Left lung (tissue), 14 donors: ENCODE data around the gene CIB1. TPM values are rescaled to one million over a fixed set of nuclear protein-coding genes. Genes with fewer than 3 reads are reported as not detected.
"Not testable (repeated sequence)": the region's sequence is repeated elsewhere in the genome, so short reads cannot be mapped to it uniquely, and the experiment has no call there.

Experiments
- ATAC-seq: fragments of 200-7000 bp; cut with Tn5 transposase; one replicate; pipeline ENCODE4 v1.9.1; 2020; ENCODE audit warnings: moderate library complexity
- DNase-seq, 4 donors: peaks; one replicate each; pipeline ENCODE4 v3.0.0-alpha.2; 2013 to 2020
- H3K27ac ChIP-seq, 2 donors: fragments of 200-600 bp; sonication (generic) in 1 of 2; one replicate each; pipeline versions ENCODE4 v1.5.0 to v1.8.0; 2020 to 2021
- H3K27me3 ChIP-seq, 2 donors: fragments of 200-600 bp; sonication (generic) in 1 of 2; one replicate each; pipeline versions ENCODE4 v1.5.0 to v1.8.0; 2020 to 2021
- H3K36me3 ChIP-seq, 2 donors: fragments of 200-600 bp; sonication (generic) in 1 of 2; one replicate each; pipeline versions ENCODE4 v1.5.0 to v1.8.0; 2020 to 2021
- H3K4me1 ChIP-seq, 2 donors: fragments of 200-600 bp; one replicate each; pipeline ENCODE4 v1.8.0; 2021
- H3K4me3 ChIP-seq, 2 donors: fragments of 200-600 bp; sonication (generic) in 1 of 2; one replicate each; pipeline versions ENCODE4 v1.5.0 to v1.8.0; 2020 to 2021; ENCODE audit warnings: mild to moderate bottlenecking in 1 of 2
- H3K9me3 ChIP-seq, 2 donors: fragments of 200-600 bp; sonication (generic) in 1 of 2; one replicate each; pipeline versions ENCODE4 v1.5.0 to v1.8.0; 2020 to 2021
- intact Hi-C, 2 donors: fragments of 100-400 bp; cut with DNase I; formaldehyde crosslinking; loops; one replicate each; pipeline versions ENCODE4 v1.11.2 to v1.14.2; 2022
- long read RNA-seq, 12 donors: library from polyadenylated mRNA in 2 of 12; unstranded in 2 of 12; transcript quantifications; one replicate each; pipeline ENCODE4 v2.0.0 and lab custom pipeline, GENCODE V29; 2019 to 2026
- polyA plus RNA-seq, 6 donors: library from polyadenylated mRNA; unstranded; fragments of 120-200 nt; gene quantifications; one replicate each; pipeline ENCODE4 v1.2.1, GENCODE V29; 2013; ENCODE audit not compliant: insufficient read length in 6 of 6
- total RNA-seq, 2 donors: library from RNA; stranded (reverse); fragmentation: NEBNext Ultra II Directional; extraction: Animal tissue kit (Norgen Biotek cat#: 25700); gene quantifications; one replicate each; pipeline ENCODE4 v1.2.1, GENCODE V29; 2021
- TF ChIP-seq, protein P1 (sequence below), 2 donors: fragments of 200-600 bp; sonication (generic) in 1 of 2; IDR thresholded peaks; one replicate each; pipeline versions ENCODE4 v1.5.0 to v1.8.0; 2021; ENCODE audit warnings: antibody characterized with exemption in 2 of 2
- donor health status: DM: no; HTN: yes; CAD: no.
- donor health status: DM: no; HTN: no; CAD: no.

Gene CIB1
- 10 to 100 TPM; 76.2 to 84.6 TPM for total RNA-seq
- polyA plus RNA-seq = 10 to 100 TPM; 43.4 to 56.9 (median 50.0) TPM
- long read RNA-seq, donor 1, transcript CIB1-201 (7 exons, 1,247 nt) = major isoform, 44 of 66 reads
- long read RNA-seq, donor 1, partial matches to known transcripts = 21 of 66 reads
- long read RNA-seq, donor 1, other reads (novel, unspliced or antisense) = 0 of 66 reads
- long read RNA-seq, donor 2, transcript CIB1-201 (7 exons, 1,247 nt) = major isoform, 30 of 44 reads
- long read RNA-seq, donor 2, partial matches to known transcripts = 14 of 44 reads
- long read RNA-seq, donor 2, other reads (novel, unspliced or antisense) = 0 of 44 reads
- long read RNA-seq, donor 3, transcript CIB1-201 (7 exons, 1,247 nt) = major isoform, 25 of 25 reads
- long read RNA-seq, donor 3, partial matches to known transcripts = 0 of 25 reads
- long read RNA-seq, donor 3, other reads (novel, unspliced or antisense) = 0 of 25 reads
- long read RNA-seq, donor 4, transcript CIB1-201 (7 exons, 1,247 nt) = major isoform, 150 of 167 reads
- long read RNA-seq, donor 4, partial matches to known transcripts = 2 of 167 reads
- long read RNA-seq, donor 4, other reads (novel, unspliced or antisense) = 15 of 167 reads
- long read RNA-seq, donor 5, transcript CIB1-201 (7 exons, 1,247 nt) = major isoform, 35 of 49 reads
- long read RNA-seq, donor 5, partial matches to known transcripts = 13 of 49 reads
- long read RNA-seq, donor 5, other reads (novel, unspliced or antisense) = 0 of 49 reads
- long read RNA-seq, donor 6, transcript CIB1-201 (7 exons, 1,247 nt) = major isoform, 26 of 46 reads
- long read RNA-seq, donor 6, partial matches to known transcripts = 20 of 46 reads
- long read RNA-seq, donor 6, other reads (novel, unspliced or antisense) = 0 of 46 reads
- long read RNA-seq, donor 7, transcript CIB1-201 (7 exons, 1,247 nt) = major isoform, 18 of 18 reads
- long read RNA-seq, donor 7, partial matches to known transcripts = 0 of 18 reads
- long read RNA-seq, donor 7, other reads (novel, unspliced or antisense) = 0 of 18 reads
- long read RNA-seq, donor 8, transcript CIB1-201 (7 exons, 1,247 nt) = major isoform, 17 of 17 reads
- long read RNA-seq, donor 8, partial matches to known transcripts = 0 of 17 reads
- long read RNA-seq, donor 8, other reads (novel, unspliced or antisense) = 0 of 17 reads
- long read RNA-seq, donor 9 = 0 reads
- long read RNA-seq, donor 10, transcript CIB1-201 (7 exons, 1,247 nt) = major isoform, 236 of 264 reads
- long read RNA-seq, donor 10, partial matches to known transcripts = 10 of 264 reads
- long read RNA-seq, donor 10, other reads (novel, unspliced or antisense) = 15 of 264 reads
- long read RNA-seq, donor 11 = 0 reads
- long read RNA-seq, donor 12, transcript CIB1-201 (7 exons, 1,247 nt) = major isoform, 24 of 29 reads
- long read RNA-seq, donor 12, partial matches to known transcripts = 5 of 29 reads
- long read RNA-seq, donor 12, other reads (novel, unspliced or antisense) = 0 of 29 reads

DNA sequence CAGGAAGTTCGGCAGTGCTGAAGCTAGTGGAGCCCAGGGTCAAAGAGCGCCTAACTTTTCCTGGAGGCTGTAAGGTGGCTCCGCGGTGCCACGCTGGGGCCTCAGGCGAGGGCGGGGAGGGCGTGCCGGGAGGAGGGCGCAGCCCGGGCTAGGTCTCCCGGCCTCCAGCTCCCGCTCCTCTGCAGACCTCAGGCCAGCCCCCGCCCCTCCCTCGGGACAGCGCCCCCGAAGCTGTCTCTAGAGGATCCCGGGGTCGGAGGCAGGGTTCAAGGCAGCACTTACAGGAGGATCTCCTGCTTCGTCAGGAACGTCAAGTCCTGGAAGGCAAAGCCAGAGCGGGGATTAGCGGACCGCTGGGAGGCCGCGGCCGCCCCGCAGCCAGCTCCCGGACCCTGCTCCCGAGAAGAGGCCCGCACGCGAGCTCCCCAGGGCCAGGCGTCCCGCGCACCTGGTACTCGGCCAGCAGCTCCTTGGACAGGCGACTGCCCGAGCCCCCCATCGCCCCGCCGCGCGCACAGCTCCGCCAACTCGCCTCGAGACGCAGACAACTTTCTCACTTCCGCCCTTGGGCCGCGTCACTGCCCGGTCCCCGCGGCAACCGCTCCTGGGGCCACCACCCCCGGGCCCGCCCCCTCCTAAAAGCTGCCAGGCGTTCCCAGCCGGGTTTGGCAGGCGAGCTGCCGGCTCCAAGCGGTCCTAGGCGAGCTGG is at the start of gene CIB1:
TSS of gene CIB1 (minus strand) at position 555 of the 709 bp plus-strand sequence. CDS start at position 499, 56 bp downstream.
- Histone ChIP-seq H3K4me1 (peaks cover 14 to 40% of the 10 kb centered on the region in 2 donors), H3K27ac (peak within 1 kb of the TSS; percentile 89 to 93), H3K36me3 (peaks cover 0 to 40% of the 10 kb centered on the region in 2 donors), H3K27me3 (no peaks in the 10 kb centered on the region), H3K4me3 (peak within 1 kb of the TSS; percentile 66 to 94), H3K9me3 (no peaks in the 10 kb centered on the region)
- intact Hi-C loops = no loop called here
- TF ChIP-seq, protein P1, sequence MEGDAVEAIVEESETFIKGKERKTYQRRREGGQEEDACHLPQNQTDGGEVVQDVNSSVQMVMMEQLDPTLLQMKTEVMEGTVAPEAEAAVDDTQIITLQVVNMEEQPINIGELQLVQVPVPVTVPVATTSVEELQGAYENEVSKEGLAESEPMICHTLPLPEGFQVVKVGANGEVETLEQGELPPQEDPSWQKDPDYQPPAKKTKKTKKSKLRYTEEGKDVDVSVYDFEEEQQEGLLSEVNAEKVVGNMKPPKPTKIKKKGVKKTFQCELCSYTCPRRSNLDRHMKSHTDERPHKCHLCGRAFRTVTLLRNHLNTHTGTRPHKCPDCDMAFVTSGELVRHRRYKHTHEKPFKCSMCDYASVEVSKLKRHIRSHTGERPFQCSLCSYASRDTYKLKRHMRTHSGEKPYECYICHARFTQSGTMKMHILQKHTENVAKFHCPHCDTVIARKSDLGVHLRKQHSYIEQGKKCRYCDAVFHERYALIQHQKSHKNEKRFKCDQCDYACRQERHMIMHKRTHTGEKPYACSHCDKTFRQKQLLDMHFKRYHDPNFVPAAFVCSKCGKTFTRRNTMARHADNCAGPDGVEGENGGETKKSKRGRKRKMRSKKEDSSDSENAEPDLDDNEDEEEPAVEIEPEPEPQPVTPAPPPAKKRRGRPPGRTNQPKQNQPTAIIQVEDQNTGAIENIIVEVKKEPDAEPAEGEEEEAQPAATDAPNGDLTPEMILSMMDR (IDR thresholded peaks at IDR 0.05) = peak in 1 of 2 donors; percentile 52
- peak; percentile 95 for ATAC-seq
- peak; percentile 95 to 100 (median 98) for DNase-seq

- intact Hi-C loops, H3K36me3 ChIP-seq, DNase-seq, ATAC-seq, H3K27me3 ChIP-seq, H3K9me3 ChIP-seq, H3K4me3 ChIP-seq, H3K27ac ChIP-seq, H3K4me1 ChIP-seq: not testable (repeated sequence)
Measured at GRCh38 chr15:90281637-90282036, 47.9 kb upstream of the CIB1 start.

- H3K27ac ChIP-seq, ATAC-seq, H3K4me1 ChIP-seq, H3K27me3 ChIP-seq, H3K9me3 ChIP-seq, H3K36me3 ChIP-seq, DNase-seq, H3K4me3 ChIP-seq, intact Hi-C loops: not testable (repeated sequence)
Measured at GRCh38 chr15:90280743-90281142, 47.0 kb upstream of the CIB1 start.

GRCh38 chr15:90278467-90278866 is 44.7 kb upstream of the CIB1 start:
- peaks cover 0 to 22% of the 10 kb centered on the region in 2 donors for H3K36me3 ChIP-seq
- DNase-seq, intact Hi-C loops, H3K27me3 ChIP-seq, H3K27ac ChIP-seq, H3K4me3 ChIP-seq, H3K9me3 ChIP-seq, H3K4me1 ChIP-seq, ATAC-seq: not testable (repeated sequence)

DNA sequence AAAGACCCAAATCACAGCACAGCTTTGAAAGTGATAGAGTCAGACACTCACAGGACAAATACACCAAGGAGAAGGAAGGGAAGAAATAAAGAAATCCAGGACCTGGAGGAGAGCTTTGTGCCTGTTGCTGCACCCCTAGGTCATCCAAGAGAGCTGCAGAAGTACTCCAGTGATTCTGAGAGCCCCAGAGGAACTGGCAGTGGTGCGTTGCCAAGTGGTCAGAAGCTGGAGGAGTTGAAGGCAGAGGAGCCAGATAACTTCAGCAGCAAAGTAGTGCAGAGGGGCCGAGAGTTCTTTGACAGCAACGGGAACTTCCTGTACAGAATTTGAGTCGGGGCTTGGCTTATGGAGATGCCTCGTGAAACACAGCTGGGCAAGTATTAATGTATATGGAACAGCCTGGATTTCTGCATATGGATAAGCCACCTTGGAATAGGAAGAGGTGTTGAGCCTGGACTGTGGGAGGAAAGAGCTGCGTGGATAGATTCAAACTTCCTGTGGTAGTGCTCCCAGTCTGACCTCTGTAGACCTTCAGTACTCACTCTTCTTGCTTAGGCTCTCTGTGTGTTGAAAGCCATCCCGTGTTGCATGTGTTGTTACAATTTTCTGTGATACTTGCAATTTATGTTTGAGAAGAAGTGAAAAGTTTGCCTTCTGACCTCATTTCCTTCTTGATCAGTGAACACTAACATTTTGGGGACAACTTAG is 37.9 kb upstream of the CIB1 start:
- H3K27me3 ChIP-seq = no peaks in the 10 kb centered on the region
- TF ChIP-seq, protein P1 (IDR thresholded peaks at IDR 0.05) = no peak
- DNase-seq = no peak
- no peak overlapping the region for H3K4me3 ChIP-seq
- H3K36me3 ChIP-seq = peaks cover 0 to 75% of the 10 kb centered on the region in 2 donors
- no peaks in the 10 kb centered on the region for H3K9me3 ChIP-seq
- intact Hi-C loops = no loop called here
- H3K4me1 ChIP-seq = peaks cover 26 to 54% of the 10 kb centered on the region in 2 donors
- no peak for ATAC-seq
- no peak overlapping the region for H3K27ac ChIP-seq
